GM12878 (cell line): ENCODE results near the gene NUDT5. TPM values are rescaled to one million over a fixed set of nuclear protein-coding genes. Genes with fewer than 3 reads are reported as not detected.

Experiments
- CHD2 ChIP-seq: IDR thresholded peaks from 2 replicates; pipeline ENCODE4 v1.6.1; 2011; ENCODE audit warnings: low read depth, low read length, improper control_type of control experiment, borderline replicate concordance
- CUX1 ChIP-seq: IDR thresholded peaks from 2 replicates; pipeline ENCODE4 v1.6.1; 2012; ENCODE audit warnings: improper control_type of control experiment, low read depth, low read length; ENCODE audit not compliant: insufficient replicate concordance
- IKZF1 ChIP-seq: fragments of 450-650 bp; conservative IDR thresholded peaks from 2 replicates; pipeline ENCODE4 v1.6.1; 2017; ENCODE audit warnings: antibody characterized with exemption, mild to moderate bottlenecking
- MXI1 ChIP-seq: fragments of 150-350 bp; IDR thresholded peaks from 2 replicates; pipeline ENCODE4 v1.6.1; 2011; ENCODE audit warnings: low read depth, mild to moderate bottlenecking, inconsistent platforms, low read length, improper control_type of control experiment
- MYB ChIP-seq: fragments of 150-350 bp; IDR thresholded peaks from 2 replicates; pipeline ENCODE4 v1.6.1; 2014; ENCODE audit warnings: mild to moderate bottlenecking, low read depth, low read length, borderline replicate concordance
- NFYB ChIP-seq: IDR thresholded peaks from 2 replicates; pipeline ENCODE4 v1.6.1; 2011; ENCODE audit warnings: low read depth, mild to moderate bottlenecking, low read length, improper control_type of control experiment, moderate library complexity; ENCODE audit not compliant: insufficient read depth
- RCOR1 ChIP-seq: conservative IDR thresholded peaks from 2 replicates; pipeline ENCODE4 v1.6.1; 2012; ENCODE audit warnings: low read depth, low read length, improper control_type of control experiment
- RELA ChIP-seq: fragments of 450-650 bp; IDR thresholded peaks from 2 replicates; pipeline ENCODE4 v1.8.0; 2014; ENCODE audit warnings: borderline replicate concordance; ENCODE audit not compliant: partially characterized antibody
- RUNX3 ChIP-seq: IDR thresholded peaks from 2 replicates; pipeline ENCODE4 v1.6.1; 2012; ENCODE audit warnings: low read length, inconsistent platforms
- SP1 ChIP-seq: IDR thresholded peaks from one replicate; pipeline ENCODE4 v1.6.1; 2011; ENCODE audit warnings: low read depth, low read length
- SRF ChIP-seq, 2 experiments: IDR thresholded peaks; 2 replicates each; pipeline ENCODE4 v1.6.1; 2011; ENCODE audit warnings: low read depth in 2 of 2, low read length in 2 of 2, mild to moderate bottlenecking in 1 of 2, moderate library complexity in 1 of 2
- TARDBP ChIP-seq: IDR thresholded peaks from 2 replicates; pipeline ENCODE4 v1.6.1; 2016; ENCODE audit warnings: borderline replicate concordance
- ZBTB11 ChIP-seq: fragments of 450-650 bp; formaldehyde crosslinking; IDR thresholded peaks from 2 replicates; pipeline ENCODE4 v1.5.0; 2022; ENCODE audit warnings: mild to moderate bottlenecking, missing genetic modification characterization
- polyA plus RNA-seq, 11 experiments: library from polyadenylated mRNA; depleted of rRNA in 4 of 11; unstranded in 6 of 11; stranded (reverse) in 5 of 11; fragments of >200 nt; fragmentation: Nextera tagmentation in 4 of 11; fragmentation: Illumina TruSeq in 1 of 11; extraction: Ambion mirVana in 4 of 11; extraction: Trizol in 1 of 11; gene quantifications; 1 replicate in 1 of 11; 2 replicates in 10 of 11; pipeline versions ENCODE4 v1.2.1 to v1.2.3, GENCODE V29; 2011 to 2016; ENCODE audit warnings: inconsistent platforms in 2 of 11, missing spikeins in 2 of 11, low read depth in 1 of 11
- total RNA-seq, 4 experiments: library from RNA; depleted of rRNA in 3 of 4; stranded (reverse); fragments of >200 nt in 3 of 4; fragmentation: Illumina TruSeq in 1 of 4; extraction: Trizol in 1 of 4; gene quantifications; 2 replicates each; pipeline versions ENCODE4 v1.2.1 to v1.2.3, GENCODE V29; 2013 to 2021

NUDT5 gene
- total and polyA plus RNA-seq, 10 of the 15 experiments (the other 5 are each of a cell fraction or from before 2014, with no cell fraction given), result 74.1 to 345 (median 153) TPM

GRCh38 chr10:12186323-12186722, 9.4 kb downstream of the NUDT5 start (continued):
- TF ChIP-seq CUX1, result no peak
- TF ChIP-seq CHD2, result no peak
- TF ChIP-seq MYB, result no peak
- no peak for TF ChIP-seq SP1
- no peak for TF ChIP-seq MXI1
- TF ChIP-seq RCOR1, result no peak
- no peak for TF ChIP-seq SRF (IDR thresholded peaks at IDR 0.05; ENCODE audit: low read depth in 2 of 2, low read length in 2 of 2)
- TF ChIP-seq NFYB, result no peak
- TF ChIP-seq TARDBP, result no peak
- no peak for TF ChIP-seq ZBTB11 (CRISPR knock-in tag)
- TF ChIP-seq RELA, result no peak
- no peak for TF ChIP-seq IKZF1
- TF ChIP-seq RUNX3, result no peak
